WTC11 (cell line): ENCODE data around the gene KIRREL3. TPM values are rescaled to one million over a fixed set of nuclear protein-coding genes. Genes with fewer than 3 reads are reported as not detected.

ENCODE experiments used
- ATAC-seq: fragments of 200-7000 bp; cut with Tn5 transposase; 2 replicates; pipeline ENCODE4 v1.10.0; 2021; ENCODE audit warnings: mild to moderate bottlenecking, moderate library complexity
- CTCF ChIA-PET: fragments of 300-600 bp; sonication (Branson Sonifier 250); formaldehyde crosslinking; loops from one replicate; lab custom pipeline; 2021; ENCODE audit warnings: antibody characterized with exemption; lab: Charles Lee
- POLR2A ChIA-PET: fragments of 350-600 bp; sonication (Branson Sonifier 250); formaldehyde crosslinking; loops from one replicate; lab custom pipeline; 2021; ENCODE audit warnings: antibody characterized with exemption; lab: Charles Lee
- DNase-seq: peaks from one replicate; pipeline ENCODE4 v3.0.0; 2021; ENCODE audit warnings: low spot score
- H3K27ac Mint-ChIP-seq: 2 replicates; pipeline ENCODE4 v1.8.0; 2021; ENCODE audit warnings: mixed read lengths
- H3K27me3 Mint-ChIP-seq: 2 replicates; pipeline ENCODE4 v1.8.0; 2021; ENCODE audit warnings: low read depth, mild to moderate bottlenecking, moderate library complexity, mixed read lengths
- H3K36me3 Mint-ChIP-seq: 2 replicates; pipeline ENCODE4 v1.8.0; 2021; ENCODE audit warnings: mixed read lengths
- H3K4me1 Mint-ChIP-seq: 2 replicates; pipeline ENCODE4 v1.8.0; 2022; ENCODE audit warnings: mixed read lengths
- H3K4me3 Mint-ChIP-seq: 2 replicates; pipeline ENCODE4 v1.8.0; 2021; ENCODE audit warnings: mild to moderate bottlenecking, moderate library complexity, mixed read lengths
- H3K9me3 Mint-ChIP-seq: 2 replicates; pipeline ENCODE4 v1.8.0; 2021; ENCODE audit warnings: mixed read lengths
- ELF4 ChIP-seq: sonication (generic); formaldehyde crosslinking; IDR thresholded peaks from 2 replicates; pipeline ENCODE4 v1.8.1; 2022; ENCODE audit warnings: low read depth, mild to moderate bottlenecking, moderate library complexity, missing genetic modification reagents
- ESRRA ChIP-seq: sonication (generic); formaldehyde crosslinking; IDR thresholded peaks from 2 replicates; pipeline ENCODE4 v1.8.1; 2022; ENCODE audit warnings: mild to moderate bottlenecking, missing genetic modification reagents, borderline replicate concordance
- FOXJ3 ChIP-seq: sonication (generic); formaldehyde crosslinking; IDR thresholded peaks from 2 replicates; pipeline ENCODE4 v1.9.0; 2021; ENCODE audit warnings: missing genetic modification reagents, mild to moderate bottlenecking, borderline replicate concordance
- FOXP1 ChIP-seq: sonication (generic); formaldehyde crosslinking; IDR thresholded peaks from 2 replicates; pipeline ENCODE4 v1.8.0; 2022; ENCODE audit warnings: missing genetic modification reagents, mild to moderate bottlenecking, moderate library complexity, borderline replicate concordance
- GTF2I ChIP-seq: fragments of 250-450 bp; sonication (Bioruptor Pico); conservative IDR thresholded peaks from 2 replicates; pipeline ENCODE4 v1.4.0; 2021; ENCODE audit warnings: mild to moderate bottlenecking
- MYBL2 ChIP-seq: sonication (generic); formaldehyde crosslinking; IDR thresholded peaks from 2 replicates; pipeline ENCODE4 v1.8.1; 2023; ENCODE audit warnings: mild to moderate bottlenecking, moderate library complexity, missing genetic modification reagents
- NFATC4 ChIP-seq: fragments of 250-450 bp; sonication (Bioruptor Pico); IDR thresholded peaks from 2 replicates; pipeline ENCODE4 v1.9.0; 2021; ENCODE audit warnings: mild to moderate bottlenecking
- NFE2L1 ChIP-seq: sonication (generic); formaldehyde crosslinking; IDR thresholded peaks from 2 replicates; pipeline ENCODE4 v1.8.1; 2023; ENCODE audit warnings: missing genetic modification reagents
- NR3C1 ChIP-seq: sonication (generic); formaldehyde crosslinking; conservative IDR thresholded peaks from 2 replicates; pipeline ENCODE4 v1.8.1; 2023; ENCODE audit warnings: low read depth, mild to moderate bottlenecking, missing genetic modification reagents
- SMAD4 ChIP-seq: sonication (generic); formaldehyde crosslinking; IDR thresholded peaks from 2 replicates; pipeline ENCODE4 v1.8.0; 2022; ENCODE audit warnings: mild to moderate bottlenecking, missing genetic modification reagents
- TCF7 ChIP-seq: sonication (generic); formaldehyde crosslinking; IDR thresholded peaks from 2 replicates; pipeline ENCODE4 v1.8.0; 2022; ENCODE audit warnings: mild to moderate bottlenecking, low read depth, missing genetic modification reagents, moderate library complexity
- TEAD1 ChIP-seq: sonication (generic); formaldehyde crosslinking; IDR thresholded peaks from 2 replicates; pipeline ENCODE4 v1.8.0; 2022; ENCODE audit warnings: mild to moderate bottlenecking, missing genetic modification reagents
- TEAD4 ChIP-seq: sonication (generic); formaldehyde crosslinking; IDR thresholded peaks from 2 replicates; pipeline ENCODE4 v1.8.0; 2022; ENCODE audit warnings: mild to moderate bottlenecking, missing genetic modification reagents
- ZNF396 ChIP-seq: fragments of 250-450 bp; sonication (Bioruptor Pico); IDR thresholded peaks from 2 replicates; pipeline ENCODE4 v1.8.0; 2021; ENCODE audit warnings: mild to moderate bottlenecking, moderate library complexity, borderline replicate concordance
- total RNA-seq: library from RNA; stranded (reverse); gene quantifications from 3 replicates; pipeline ENCODE4 v1.2.3, GENCODE V29; 2021
- TF ChIP-seq, protein P1 (sequence below): sonication (generic); formaldehyde crosslinking; IDR thresholded peaks from 2 replicates; pipeline ENCODE4 v1.8.1; 2022; ENCODE audit warnings: mild to moderate bottlenecking, moderate library complexity, missing genetic modification reagents
- TF ChIP-seq, protein P2 (sequence below): fragments of 200-600 bp; IDR thresholded peaks from 2 replicates; pipeline ENCODE4 v1.8.0; 2022; ENCODE audit warnings: antibody characterized with exemption
- TF ChIP-seq, protein P3 (sequence below): sonication (generic); formaldehyde crosslinking; IDR thresholded peaks from 2 replicates; pipeline ENCODE4 v1.8.1; 2023; ENCODE audit warnings: mild to moderate bottlenecking, missing genetic modification reagents
- TF ChIP-seq, protein P4 (sequence below): fragments of 250-450 bp; sonication (Bioruptor Pico); IDR thresholded peaks from 2 replicates; pipeline ENCODE4 v2.1.2; 2022; ENCODE audit warnings: mild to moderate bottlenecking, moderate library complexity
- TF ChIP-seq, protein P5 (sequence below): sonication (generic); formaldehyde crosslinking; IDR thresholded peaks from 2 replicates; pipeline ENCODE4 v1.8.0; 2022; ENCODE audit warnings: mild to moderate bottlenecking, missing genetic modification reagents
- TF ChIP-seq, protein P6 (sequence below): sonication (generic); formaldehyde crosslinking; IDR thresholded peaks from 2 replicates; pipeline ENCODE4 v1.8.1; 2022; ENCODE audit warnings: low read depth, mild to moderate bottlenecking, moderate library complexity, missing genetic modification reagents, borderline replicate concordance

The KIRREL3 gene
- total RNA-seq, 1 experiment from 2014 or later, result 0.59 TPM

DNA sequence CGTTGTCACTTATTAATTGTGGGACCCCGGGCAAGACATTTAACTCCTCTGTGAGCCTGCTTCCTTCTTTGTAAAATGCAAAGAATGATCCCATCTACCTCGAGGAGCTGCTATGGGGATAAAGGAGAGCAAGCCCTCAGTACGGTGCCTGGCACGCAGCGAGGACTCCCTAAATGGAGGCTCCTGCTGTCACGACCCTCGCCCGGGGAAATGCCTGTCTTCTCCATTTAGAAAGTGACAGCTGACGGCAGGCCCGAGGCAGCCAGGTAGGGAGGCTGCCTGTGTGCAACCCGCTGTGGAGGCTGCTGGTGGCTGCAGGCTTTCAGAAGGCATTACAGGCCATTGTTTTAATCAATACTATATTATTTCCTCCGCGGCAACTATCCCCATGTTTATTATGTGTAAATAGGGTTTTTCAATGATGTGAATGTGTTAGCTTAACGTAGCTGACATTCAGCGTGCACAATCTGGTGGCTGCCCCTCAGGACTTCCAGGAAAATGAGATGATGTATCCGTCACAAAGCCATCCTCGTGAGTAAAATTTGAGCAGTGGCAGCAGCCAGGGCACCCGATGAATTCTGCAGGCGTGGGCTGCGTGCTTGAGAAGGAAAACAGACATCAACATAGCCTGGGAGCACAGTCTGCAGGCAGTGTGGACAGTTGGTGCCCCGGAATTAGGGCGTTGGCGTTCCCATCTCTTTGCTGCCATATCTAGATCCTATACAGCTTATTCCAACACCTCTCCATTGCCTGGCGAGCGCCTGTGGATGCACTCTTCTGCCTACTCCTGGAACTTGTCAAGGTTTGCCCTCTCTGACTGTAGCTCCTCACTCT lies 416.8 kb downstream of the KIRREL3 start:
- DNase-seq (no peak), ATAC-seq (no peak)
- H3K9me3 Mint-ChIP-seq, result no peaks in the 10 kb centered on the region
- no peak overlapping the region for H3K4me3 Mint-ChIP-seq
- H3K4me1 Mint-ChIP-seq, result peaks cover 17% of the 10 kb centered on the region
- no peak overlapping the region for H3K27ac Mint-ChIP-seq
- CTCF ChIA-PET, result interaction anchor here (1.8 to 5.2 kb wide), 3 partner anchors 10 to 103 kb away, joined by 4 to 47 read pairs (median 8); no protein-coding TSS in a partner anchor
- POLR2A ChIA-PET, result no interaction called here
- TF ChIP-seq NFE2L1 (no peak), FOXJ3 (no peak), NR3C1 (CRISPR knock-in tag) (no peak), GTF2I (no peak), SMAD4 (CRISPR knock-in tag) (no peak), TCF7 (CRISPR knock-in tag) (no peak), TEAD4 (CRISPR knock-in tag) (no peak), MYBL2 (CRISPR knock-in tag) (no peak), ZNF396 (no peak), TEAD1 (CRISPR knock-in tag) (no peak), ESRRA (no peak), ELF4 (CRISPR knock-in tag) (no peak), NFATC4 (CRISPR knock-in tag) (no peak)
- TF ChIP-seq, protein P1, sequence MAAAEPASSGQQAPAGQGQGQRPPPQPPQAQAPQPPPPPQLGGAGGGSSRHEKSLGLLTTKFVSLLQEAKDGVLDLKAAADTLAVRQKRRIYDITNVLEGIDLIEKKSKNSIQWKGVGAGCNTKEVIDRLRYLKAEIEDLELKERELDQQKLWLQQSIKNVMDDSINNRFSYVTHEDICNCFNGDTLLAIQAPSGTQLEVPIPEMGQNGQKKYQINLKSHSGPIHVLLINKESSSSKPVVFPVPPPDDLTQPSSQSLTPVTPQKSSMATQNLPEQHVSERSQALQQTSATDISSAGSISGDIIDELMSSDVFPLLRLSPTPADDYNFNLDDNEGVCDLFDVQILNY (CRISPR knock-in tag), result no peak
- TF ChIP-seq, protein P2, sequence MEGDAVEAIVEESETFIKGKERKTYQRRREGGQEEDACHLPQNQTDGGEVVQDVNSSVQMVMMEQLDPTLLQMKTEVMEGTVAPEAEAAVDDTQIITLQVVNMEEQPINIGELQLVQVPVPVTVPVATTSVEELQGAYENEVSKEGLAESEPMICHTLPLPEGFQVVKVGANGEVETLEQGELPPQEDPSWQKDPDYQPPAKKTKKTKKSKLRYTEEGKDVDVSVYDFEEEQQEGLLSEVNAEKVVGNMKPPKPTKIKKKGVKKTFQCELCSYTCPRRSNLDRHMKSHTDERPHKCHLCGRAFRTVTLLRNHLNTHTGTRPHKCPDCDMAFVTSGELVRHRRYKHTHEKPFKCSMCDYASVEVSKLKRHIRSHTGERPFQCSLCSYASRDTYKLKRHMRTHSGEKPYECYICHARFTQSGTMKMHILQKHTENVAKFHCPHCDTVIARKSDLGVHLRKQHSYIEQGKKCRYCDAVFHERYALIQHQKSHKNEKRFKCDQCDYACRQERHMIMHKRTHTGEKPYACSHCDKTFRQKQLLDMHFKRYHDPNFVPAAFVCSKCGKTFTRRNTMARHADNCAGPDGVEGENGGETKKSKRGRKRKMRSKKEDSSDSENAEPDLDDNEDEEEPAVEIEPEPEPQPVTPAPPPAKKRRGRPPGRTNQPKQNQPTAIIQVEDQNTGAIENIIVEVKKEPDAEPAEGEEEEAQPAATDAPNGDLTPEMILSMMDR, result no peak
- TF ChIP-seq, protein P3, sequence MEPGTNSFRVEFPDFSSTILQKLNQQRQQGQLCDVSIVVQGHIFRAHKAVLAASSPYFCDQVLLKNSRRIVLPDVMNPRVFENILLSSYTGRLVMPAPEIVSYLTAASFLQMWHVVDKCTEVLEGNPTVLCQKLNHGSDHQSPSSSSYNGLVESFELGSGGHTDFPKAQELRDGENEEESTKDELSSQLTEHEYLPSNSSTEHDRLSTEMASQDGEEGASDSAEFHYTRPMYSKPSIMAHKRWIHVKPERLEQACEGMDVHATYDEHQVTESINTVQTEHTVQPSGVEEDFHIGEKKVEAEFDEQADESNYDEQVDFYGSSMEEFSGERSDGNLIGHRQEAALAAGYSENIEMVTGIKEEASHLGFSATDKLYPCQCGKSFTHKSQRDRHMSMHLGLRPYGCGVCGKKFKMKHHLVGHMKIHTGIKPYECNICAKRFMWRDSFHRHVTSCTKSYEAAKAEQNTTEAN (CRISPR knock-in tag), result no peak
- TF ChIP-seq, protein P4, sequence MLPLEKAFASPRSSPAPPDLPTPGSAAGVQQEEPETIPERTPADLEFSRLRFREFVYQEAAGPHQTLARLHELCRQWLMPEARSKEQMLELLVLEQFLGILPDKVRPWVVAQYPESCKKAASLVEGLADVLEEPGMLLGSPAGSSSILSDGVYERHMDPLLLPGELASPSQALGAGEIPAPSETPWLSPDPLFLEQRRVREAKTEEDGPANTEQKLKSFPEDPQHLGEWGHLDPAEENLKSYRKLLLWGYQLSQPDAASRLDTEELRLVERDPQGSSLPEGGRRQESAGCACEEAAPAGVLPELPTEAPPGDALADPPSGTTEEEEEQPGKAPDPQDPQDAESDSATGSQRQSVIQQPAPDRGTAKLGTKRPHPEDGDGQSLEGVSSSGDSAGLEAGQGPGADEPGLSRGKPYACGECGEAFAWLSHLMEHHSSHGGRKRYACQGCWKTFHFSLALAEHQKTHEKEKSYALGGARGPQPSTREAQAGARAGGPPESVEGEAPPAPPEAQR (CRISPR knock-in tag), result no peak
- TF ChIP-seq, protein P5, sequence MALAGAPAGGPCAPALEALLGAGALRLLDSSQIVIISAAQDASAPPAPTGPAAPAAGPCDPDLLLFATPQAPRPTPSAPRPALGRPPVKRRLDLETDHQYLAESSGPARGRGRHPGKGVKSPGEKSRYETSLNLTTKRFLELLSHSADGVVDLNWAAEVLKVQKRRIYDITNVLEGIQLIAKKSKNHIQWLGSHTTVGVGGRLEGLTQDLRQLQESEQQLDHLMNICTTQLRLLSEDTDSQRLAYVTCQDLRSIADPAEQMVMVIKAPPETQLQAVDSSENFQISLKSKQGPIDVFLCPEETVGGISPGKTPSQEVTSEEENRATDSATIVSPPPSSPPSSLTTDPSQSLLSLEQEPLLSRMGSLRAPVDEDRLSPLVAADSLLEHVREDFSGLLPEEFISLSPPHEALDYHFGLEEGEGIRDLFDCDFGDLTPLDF, result no peak
- no peaks in the 10 kb centered on the region for H3K36me3 Mint-ChIP-seq
- no peaks in the 10 kb centered on the region; the same call in 1 of the 2 replicates for H3K27me3 Mint-ChIP-seq

DNA sequence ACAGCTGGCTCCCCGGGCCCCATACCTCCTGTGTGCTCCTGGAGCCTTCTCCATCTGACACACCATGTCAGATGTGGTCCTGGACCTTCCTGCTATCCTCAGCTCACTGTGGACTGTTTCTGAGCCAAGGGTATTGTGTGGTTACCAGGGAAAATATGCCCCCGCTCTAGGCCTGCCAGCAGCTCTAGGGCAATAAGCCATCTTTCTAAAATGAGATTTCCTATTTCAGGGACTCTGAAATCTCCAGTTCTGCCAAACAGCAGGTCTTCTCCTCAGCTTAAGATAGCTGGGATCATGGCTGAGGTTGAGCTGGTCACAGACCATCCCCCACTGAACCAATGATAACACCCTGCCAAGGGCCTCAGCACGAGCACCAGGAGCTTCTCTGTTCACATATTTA lies 417.5 kb downstream of the KIRREL3 start:
- Mint-ChIP-seq H3K27ac (no peak overlapping the region), H3K4me3 (no peak overlapping the region), H3K4me1 (peaks cover 20% of the 10 kb centered on the region)
- ATAC-seq, result no peak
- TF ChIP-seq NFE2L1 (no peak), FOXP1 (CRISPR knock-in tag) (no peak)
- TF ChIP-seq, protein P6, sequence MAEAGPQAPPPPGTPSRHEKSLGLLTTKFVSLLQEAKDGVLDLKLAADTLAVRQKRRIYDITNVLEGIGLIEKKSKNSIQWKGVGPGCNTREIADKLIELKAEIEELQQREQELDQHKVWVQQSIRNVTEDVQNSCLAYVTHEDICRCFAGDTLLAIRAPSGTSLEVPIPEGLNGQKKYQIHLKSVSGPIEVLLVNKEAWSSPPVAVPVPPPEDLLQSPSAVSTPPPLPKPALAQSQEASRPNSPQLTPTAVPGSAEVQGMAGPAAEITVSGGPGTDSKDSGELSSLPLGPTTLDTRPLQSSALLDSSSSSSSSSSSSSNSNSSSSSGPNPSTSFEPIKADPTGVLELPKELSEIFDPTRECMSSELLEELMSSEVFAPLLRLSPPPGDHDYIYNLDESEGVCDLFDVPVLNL (CRISPR knock-in tag), result no peak
- TF ChIP-seq, all 79 proteins: peak for 0
- POLR2A ChIA-PET, result no interaction called here
- Mint-ChIP-seq H3K9me3 (no peaks in the 10 kb centered on the region), H3K27me3 (no peaks in the 10 kb centered on the region; the same call in 1 of the 2 replicates), H3K36me3 (no peaks in the 10 kb centered on the region)
- DNase-seq, result no peak
- CTCF ChIA-PET, result interaction anchor here (1.8 to 5.2 kb wide), 3 partner anchors 9 to 102 kb away, joined by 4 to 47 read pairs (median 8); no protein-coding TSS in a partner anchor
